NK-92 (cell line): ENCODE data around the gene AGPAT2.

Experiments used
- DNase-seq: peaks from one replicate; lab custom pipeline; 2025; ENCODE audit not compliant: unreplicated experiment; lab: John Stamatoyannopoulos, UW

AGPAT2 gene

DNA sequence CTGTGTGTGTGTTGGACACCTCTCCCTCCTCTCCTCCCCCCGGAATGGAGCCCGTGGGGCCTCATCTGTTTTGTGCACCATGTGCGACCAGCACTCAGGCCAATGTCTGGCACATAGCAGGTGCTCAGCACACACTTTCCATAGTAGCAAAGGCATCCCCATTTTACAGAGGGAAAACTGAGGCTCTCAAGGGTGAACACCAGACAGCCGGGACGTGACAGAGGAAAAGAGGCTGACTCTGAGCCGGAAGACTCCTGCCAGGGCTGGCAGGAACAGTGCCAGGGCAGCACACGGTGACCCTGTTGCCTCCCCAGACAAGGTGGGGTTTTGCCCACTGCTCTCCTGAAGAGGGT is 1.8 kb upstream of the AGPAT2 start:
- DNase-seq = no peak

DNA sequence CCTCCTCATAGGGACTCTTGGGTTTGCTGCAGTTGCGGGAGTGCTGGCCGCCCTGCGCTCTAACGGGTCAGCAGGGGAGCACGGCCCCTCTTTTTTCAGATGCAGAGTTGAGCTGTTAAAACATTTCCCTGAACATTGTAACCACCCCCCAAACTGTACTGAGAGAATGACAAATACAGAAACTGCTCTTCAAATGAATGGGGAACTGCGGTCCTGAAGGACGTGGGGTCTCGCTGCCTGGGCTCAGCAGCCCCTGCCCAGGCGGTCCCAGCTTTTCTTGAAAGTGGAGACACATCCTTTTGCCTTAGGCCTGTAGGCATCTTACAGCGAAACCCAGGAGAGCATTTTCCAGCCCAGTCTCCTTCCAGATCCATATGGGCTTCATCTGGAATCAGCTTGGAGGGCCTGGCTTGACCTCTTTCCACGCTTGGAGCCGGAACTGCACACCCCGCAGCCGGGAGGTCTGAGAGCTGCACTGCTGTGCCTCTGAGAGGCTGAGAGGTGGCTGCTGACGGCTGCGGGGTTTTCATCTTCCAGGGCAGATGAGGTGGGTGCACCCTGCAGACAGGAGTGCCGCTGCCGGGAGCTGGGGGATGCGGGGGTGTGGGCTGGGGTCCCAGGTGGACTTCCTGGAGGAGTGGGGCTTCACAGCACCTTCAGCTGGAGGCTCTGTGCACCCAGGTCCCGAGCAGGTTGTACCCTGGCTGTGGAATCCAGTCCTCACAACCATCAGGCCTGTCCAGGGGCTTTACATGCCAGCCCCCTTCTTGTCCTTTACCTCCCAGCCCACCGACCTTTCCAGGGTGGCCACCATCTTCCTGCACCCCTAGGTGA is 1.2 kb upstream of the AGPAT2 start:
- no peak for DNase-seq

DNA sequence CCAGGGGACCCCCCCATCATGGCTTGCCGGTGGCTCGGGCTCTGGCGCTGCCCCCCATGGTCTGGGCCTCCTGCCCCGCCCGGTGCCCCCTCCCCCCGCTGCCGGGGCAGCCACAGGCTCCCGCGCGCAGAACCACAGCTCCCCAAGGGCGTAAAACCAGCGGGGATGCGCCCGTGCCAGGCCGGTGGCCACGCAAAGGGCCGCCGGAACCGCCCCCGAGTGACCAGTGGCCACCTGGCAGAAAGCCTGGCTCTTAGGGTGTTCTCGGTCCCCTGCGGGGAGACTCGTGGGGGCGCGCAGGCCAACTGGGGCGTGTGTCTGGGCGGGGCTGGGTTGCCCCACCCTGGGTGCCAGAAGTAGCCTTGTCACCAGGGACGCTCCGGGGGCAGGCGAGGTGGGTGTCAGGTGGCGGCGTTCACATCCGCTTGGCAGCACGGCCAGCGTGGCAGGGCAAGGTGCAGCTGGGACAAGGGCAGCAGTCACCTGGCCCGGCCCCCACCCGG is 515 bp upstream of the AGPAT2 start:
- DNase-seq = no peak

DNA sequence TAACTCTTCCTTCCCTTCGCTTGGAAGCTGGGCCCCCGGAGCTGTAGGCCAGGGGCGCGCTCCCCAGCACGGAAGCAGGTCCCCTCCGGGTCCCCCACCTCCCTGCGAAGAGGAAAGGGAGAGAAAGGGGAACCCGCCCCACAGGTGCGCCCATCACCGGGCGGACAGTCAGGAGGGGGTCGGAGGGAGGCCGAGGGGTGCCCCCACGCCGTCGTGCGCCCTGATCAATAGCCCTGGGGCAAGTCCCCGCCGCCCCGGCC is 793 bp downstream of the AGPAT2 start:
- no peak for DNase-seq

DNA sequence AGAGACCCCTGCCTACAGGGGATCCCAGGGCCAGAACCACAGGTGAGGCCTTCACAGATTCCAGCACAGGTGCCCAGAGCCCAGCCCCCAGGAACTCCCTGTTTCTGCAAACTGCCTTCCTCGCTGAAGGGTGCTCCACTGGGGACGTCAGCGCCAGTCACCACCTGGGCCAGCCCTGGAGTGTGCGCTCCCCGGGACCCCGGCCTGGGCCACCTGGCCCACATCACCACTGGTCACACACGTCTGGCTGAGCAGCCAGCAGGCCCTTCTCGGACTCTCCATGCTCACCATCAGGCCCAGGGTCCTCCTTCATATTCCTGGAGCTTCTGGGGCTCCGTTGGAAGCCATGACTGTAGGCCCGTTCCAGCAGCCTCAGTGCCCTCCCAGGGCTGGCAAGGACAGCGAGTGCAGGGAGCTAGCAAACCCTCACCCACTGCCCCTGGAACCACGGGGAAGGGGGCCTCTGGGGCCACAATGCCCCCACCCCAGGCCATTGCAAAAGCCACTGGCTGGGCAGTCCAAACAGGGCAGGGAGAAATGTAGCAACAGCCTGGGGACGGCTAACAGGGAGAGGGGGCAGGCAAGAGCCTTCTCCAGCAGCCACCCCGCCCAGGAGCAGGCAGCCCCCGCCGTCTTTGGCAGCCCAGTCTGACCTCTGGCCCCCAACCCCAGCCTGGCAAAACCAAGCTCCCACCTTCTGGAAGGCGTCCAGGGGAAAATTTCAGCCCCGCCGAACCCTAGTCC is 1.3 kb downstream of the AGPAT2 start:
- DNase-seq = no peak

DNA sequence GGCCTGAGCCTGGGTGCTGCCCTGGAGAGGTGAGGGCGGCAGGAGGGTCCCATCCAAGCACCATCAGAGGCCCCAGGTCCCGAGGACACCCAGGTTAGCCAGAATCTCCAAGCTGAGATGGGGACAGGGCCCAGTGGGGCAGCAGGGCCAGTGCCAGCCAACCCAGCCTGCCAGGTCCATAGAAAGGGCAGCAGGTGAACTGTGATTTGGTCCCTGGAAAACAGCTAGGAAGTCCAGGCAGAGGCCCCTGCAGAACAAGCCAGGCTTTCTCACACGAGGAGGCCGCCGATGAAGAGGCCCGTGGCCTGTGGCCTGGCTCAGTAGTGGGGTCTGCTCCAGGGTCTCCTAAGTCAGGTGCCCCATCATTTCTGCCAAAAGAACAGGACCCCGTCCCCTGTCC is 2.0 kb downstream of the AGPAT2 start:
- DNase-seq = no peak

DNA sequence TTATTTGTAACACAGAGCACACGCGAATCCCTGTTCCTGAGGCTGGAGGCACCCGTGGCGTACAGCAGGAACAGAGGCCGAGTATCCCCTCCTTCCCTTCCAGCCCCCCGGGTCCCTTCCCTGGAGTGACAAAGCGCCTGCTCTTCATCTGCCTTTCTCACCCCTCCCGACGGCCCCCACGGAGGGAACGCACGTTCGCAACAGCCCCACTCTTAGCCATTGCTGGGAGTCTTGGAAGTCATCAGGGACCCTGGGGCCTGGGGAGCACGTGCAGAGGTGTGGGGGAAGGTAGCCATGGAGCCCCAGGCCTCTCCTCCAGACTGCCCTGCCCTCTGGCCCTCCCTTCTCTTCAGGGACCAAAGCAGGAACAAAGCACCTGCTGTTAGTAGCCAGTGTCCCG is 2.5 kb downstream of the AGPAT2 start:
- DNase-seq = no peak

DNA sequence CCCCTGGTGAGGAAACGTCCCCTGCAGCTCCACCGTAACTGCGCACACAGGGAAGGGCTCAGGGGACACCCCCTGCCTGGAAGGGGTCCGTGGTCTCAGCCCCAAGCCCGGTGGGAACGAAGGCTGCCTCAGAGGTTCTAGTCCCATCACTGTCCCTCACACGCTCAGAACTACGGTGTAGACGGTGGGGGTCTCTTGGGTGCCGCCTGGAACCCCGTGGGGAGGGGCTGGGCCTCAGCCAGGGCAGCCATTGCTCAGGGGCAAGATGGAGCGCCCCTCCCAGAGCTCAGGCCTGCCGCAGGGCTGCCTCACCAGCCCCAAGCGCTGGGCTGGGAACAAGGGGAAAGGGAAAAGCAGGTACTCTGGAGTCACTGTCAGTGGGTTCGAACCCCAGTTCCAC is 2.9 kb downstream of the AGPAT2 start:
- DNase-seq = no peak

DNA sequence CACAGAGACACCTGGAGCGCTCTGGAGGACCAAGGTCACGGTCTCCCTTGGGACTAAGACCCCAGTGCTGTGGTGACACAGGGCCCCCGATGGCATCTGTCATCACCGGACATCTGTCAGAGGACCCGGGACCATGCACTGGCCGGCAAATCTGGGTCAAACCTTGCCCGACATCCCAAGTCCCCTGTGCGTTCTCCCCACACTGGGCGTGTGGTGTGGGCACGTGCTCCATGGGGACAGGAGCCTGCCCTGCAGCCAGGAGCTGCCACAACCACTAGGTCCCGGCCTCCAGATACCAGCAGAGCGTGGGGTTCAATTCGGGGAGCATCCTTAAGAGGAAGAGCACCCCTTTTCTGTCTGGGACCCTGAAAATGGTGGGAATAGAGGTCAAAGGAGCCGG is 3.5 kb downstream of the AGPAT2 start:
- DNase-seq = no peak

DNA sequence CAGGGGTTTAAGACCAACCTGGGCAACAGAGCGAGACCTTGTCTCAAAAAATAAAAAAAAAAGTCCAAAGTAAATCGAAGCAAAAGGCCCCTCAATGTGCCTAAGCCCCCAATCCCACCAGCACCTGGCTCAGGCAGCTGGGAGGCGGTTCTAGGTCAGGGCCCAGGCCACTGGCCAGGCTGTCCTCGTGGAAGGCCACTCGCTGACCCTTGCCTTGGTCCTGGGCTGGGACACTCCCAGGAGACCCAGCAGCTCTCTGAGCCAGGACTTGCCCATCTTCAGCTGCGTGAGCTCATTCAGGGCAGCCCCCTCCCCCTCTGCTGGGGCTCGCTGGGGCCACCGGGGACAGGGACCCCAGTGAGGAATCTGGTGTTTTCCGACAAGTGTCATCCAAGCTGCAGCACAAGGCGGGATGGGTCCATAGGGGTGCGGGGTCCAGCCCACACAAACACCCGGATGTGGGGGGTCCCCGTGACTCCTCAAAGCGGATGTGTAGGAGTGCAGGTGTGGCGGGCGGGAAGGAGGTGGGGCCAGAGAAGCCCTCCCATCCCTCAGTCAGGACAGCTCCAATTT is 4.0 kb downstream of the AGPAT2 start:
- no peak for DNase-seq

DNA sequence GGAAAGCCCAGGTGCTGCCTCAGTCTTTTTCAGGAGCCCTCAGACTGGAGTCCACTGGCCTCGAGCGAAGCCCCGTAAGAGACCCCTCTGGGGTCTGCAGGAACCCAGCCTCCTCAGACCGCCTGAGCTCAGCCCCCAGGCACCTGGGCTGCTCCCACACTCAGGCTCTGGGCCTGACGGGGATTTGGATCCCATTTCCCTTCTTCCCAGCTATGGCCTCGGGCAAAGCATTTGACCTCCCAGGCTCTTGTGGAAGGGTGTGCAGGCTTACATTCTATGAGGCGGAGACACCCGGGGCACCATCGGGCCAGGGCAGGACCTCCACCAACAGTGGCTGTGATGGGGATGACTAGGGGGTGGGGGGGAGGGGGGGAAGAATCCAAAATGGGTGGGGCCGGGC is 4.5 kb downstream of the AGPAT2 start:
- DNase-seq = no peak

DNA sequence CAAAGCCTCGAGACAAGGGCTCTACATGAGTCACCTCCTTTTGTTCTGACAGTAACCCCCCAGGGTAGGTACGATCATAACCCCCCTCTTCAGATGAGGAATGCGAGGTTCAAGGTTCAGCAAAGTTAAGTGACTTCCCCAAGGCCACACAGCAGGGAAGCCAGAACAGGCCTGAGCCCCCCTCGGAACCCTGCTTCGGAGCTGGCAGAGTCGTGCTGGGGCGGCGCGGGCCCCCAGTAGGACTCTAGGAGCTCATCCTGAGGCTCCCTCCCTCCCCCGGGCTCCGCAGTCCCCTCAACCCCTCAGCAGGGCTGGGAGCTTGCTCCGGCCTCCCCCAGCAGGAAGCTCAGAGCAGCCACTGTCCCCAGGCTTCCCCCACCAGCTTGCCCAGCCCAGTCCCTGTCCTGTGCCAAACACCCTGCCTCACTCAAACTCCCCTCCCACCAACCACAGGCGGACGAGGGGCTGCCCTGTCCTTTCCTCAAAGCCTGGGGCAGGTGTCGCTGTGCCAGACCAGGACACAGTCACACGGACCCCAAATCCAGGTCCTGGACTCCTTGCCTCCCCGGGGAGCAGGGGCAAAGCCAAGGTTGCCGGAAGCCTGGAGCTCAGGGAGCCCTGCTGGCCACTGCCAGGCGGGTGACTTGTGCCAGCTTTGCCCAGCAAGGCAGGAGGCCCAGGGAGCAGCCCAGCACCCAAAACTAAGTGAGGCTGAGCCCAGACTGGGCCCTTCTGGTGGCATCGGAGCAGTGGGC is 5.1 kb downstream of the AGPAT2 start:
- no peak for DNase-seq

DNA sequence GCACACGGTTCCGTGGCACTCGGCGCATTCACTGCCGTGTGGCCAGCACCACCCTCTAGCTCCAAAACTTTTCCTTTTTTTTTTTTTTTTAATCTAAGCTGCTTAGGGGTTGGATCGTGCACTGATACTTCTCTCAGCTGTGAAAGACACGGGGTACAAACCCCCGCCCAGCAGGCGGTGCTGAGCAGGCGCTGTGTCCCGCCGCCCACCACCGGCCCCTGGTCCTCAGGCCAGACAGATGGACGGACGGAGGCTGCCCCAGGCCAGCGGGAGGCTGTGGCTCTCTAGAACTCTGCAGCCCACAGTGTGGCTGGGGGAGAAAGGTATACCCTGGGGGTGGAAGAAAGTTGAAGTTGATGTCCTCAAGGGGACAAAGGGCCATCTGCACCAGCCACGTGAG is 6.2 kb downstream of the AGPAT2 start:
- no peak for DNase-seq

DNA sequence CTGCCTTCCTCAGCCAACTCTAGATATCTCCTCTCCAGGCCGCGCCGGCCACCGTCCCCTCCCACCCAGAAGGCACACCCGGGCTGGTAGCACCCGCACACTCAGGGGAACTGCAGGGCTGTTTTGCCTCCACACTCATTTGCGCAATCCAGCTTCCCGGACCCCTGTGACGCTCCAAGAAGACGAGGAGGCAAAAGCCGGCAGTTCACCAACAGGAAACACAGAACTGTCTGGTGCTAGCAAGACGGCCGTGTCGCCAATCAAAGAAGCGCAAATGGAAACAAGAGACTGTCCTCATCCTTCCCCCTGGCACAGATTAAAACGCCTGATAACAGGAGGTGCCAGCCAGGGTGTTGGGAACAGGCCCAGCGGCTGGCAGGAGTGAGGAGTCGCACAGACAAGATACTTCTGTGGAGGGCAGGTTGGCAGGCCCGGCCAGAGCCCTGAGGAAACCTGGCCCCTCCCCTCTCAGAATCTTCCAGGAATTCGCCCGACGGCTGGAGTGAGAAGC is 7.8 kb downstream of the AGPAT2 start:
- DNase-seq = no peak

DNA sequence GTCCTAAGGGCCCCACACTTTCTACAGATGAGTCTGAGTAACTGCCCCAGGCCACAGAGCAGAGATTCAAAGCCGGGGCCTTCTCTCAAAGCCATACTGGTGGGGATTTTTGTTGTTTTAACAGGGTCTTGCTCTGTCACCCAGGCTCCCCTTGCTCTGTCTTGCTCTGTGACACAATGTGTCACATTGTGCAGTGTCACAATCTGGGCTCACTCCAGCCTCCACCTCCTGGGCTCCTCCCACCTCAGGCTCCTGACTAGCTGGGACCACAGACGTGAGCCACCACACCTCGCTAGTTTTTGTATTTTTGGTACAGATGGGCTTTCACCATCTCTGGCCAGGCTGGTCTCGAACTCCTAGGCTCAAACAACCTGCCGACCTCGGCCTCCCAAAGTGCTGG is 8.6 kb downstream of the AGPAT2 start:
- no peak for DNase-seq

DNA sequence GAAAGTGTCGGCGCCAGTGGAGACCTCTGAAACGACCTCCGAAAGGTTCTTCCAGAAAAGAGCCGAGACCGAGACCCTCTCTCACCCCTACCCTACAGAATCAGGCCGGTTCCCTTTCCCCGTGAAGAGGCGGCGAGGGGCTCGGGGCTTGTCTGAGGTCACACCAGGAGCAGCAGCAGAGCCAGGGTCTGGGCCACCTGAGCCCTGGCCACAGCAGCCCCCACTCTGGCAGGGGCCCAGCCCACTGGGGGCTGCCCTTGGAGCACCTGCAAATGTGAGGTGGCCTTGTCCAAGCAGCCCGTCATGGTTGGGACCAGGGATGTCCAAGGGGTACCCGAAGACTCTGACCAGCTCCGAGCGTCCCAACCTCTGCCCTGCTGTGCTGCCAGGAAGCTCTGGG is 9.2 kb downstream of the AGPAT2 start:
- no peak for DNase-seq

DNA sequence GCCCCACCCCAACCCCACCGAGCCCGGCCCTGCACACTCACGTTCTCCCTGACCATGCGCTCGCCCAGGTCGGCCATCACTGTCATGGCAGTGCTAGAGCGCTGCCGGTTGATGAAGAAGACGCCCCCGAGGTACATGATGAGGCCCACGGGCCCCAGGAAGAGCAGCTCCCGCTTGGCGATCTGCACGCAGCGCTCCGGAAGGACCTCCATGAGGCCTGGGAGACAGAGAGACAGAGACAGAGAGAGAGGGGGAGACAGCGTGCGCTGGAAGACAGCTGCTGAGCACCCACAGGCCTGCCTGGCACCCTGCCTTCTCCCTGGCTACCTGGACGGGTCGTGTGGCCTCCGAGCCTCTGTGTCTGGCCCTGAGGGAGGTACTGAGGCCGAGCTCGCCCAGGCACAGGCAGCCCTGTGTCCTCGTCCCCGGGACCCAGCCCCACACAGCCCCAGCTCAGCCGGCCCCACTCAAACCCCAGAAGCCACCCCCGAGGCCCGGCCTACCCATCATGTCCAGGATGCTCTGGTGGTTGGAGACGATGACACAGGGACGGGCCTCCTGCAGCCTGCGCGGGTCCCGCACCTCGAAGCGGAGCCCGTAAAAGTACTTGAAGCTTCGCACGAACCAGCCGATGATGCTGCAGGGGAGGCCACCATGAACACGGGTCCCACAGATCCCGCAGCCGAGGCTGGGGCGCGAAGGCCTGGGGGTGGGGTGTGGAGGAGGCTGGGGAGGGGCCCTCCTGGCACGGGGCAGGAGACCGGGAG is 10.2 kb downstream of the AGPAT2 start:
- DNase-seq = no peak

DNA sequence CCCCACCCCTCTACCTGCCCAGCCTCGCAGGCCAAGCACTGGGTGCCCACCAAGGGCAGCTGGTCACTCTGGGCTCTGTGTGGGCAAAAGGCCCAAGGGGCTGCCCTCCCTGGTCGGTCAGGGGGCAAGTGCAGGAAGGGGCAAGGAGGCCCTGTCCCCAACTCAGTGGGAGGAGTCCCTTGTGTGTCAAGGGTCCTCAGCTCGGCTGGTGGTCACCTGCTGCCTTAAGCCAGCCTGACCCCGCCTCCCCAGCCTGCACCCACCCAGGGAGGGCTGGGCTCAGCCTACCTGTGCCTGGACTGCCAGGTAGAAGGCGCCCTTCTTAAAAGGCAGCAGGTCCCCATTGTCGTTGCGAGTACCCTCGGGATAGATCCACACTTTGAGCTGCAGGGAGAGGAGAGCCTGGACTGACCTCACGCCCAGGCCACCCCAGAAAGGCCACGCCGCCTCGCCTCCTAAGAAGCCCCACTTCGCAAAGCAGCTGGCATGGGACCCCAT is 10.9 kb downstream of the AGPAT2 start:
- no peak for DNase-seq

DNA sequence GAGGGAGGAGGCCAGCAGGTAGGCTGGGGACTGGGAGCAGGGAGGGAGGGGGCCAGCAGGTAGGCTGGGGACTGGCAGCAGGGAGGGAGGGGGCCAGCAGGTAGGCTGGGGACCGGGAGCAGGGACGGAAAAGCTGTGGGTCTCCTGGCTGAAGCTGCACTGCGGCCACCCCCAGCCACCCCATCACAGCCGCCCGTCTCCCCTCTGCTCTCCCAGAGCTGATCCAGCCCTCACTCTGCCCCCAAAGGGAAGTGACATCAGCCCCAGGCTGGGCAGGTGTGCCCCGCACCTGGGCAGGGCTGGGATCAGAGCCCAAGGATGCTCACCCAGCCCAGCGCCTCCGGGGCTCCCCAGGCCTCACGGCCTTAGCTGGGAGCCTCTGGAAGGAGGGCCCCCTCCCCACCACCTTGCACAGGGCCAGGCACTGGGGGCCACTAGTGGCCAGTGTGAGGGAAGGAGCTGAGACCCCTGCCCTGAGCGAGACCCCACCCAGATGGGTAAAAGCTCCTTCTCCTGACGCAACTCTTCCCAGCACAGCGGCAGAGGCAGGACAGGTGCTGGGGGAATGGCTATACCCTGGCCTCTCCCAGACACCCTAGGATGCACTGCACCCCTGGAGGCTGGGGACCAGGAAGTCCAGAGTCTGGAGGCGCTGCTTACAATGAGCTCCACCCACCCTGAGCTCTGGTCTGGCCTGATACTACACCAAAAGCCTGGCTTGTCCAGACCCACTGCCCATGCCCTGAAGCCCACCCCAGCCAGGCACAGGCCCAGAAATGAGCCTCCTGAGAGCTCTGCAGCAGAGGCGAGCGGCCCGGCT is 11.6 kb downstream of the AGPAT2 start:
- no peak for DNase-seq
